ENCODE data around the gene SAP30BP.

DNA sequence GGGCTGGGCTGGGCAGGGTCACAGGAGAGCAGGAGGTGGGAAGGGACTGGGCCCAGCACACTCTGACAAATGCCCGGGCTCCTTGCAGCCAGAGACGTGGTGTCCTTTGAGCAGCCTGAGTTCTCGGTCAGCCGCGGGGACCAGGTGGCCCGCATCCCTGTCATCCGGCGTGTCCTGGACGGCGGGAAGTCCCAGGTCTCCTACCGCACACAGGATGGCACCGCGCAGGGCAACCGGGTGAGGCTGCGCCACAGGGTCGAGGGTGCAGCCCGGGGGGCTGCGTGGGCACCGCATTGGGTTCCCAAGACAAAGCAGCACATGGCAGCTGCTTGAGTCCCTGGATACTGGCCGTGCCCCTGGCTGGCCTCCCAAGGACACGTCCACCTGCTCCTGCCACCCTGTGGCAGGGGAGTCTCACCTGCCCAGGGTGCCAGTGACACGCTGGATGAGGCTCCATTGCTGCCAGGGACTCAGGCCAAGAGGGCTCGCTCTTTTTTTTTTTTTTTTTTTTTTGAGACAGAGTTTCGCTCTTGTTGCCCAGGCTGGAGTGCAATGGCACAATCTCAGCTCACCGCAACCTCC, 76.6 kb downstream of the SAP30BP start:
- TF ChIP-seq, protein P1, sequence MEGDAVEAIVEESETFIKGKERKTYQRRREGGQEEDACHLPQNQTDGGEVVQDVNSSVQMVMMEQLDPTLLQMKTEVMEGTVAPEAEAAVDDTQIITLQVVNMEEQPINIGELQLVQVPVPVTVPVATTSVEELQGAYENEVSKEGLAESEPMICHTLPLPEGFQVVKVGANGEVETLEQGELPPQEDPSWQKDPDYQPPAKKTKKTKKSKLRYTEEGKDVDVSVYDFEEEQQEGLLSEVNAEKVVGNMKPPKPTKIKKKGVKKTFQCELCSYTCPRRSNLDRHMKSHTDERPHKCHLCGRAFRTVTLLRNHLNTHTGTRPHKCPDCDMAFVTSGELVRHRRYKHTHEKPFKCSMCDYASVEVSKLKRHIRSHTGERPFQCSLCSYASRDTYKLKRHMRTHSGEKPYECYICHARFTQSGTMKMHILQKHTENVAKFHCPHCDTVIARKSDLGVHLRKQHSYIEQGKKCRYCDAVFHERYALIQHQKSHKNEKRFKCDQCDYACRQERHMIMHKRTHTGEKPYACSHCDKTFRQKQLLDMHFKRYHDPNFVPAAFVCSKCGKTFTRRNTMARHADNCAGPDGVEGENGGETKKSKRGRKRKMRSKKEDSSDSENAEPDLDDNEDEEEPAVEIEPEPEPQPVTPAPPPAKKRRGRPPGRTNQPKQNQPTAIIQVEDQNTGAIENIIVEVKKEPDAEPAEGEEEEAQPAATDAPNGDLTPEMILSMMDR (IDR thresholded peaks at IDR 0.05; ENCODE audit: low read depth, low read length), result no peak
- TF ChIP-seq EZH2phosphoT487 (IDR thresholded peaks at IDR 0.05; ENCODE audit: low read depth), result no peak
